WTC11 (cell line): ENCODE results near the gene DDX25. TPM values are rescaled to one million over a fixed set of nuclear protein-coding genes. Genes with fewer than 3 reads are reported as not detected.

ENCODE experiments used
- ATAC-seq: fragments of 200-7000 bp; cut with Tn5 transposase; 2 replicates; pipeline ENCODE4 v1.10.0; 2021; ENCODE audit warnings: mild to moderate bottlenecking, moderate library complexity
- CTCF ChIA-PET: fragments of 300-600 bp; sonication (Branson Sonifier 250); formaldehyde crosslinking; loops from one replicate; lab custom pipeline; 2021; ENCODE audit warnings: antibody characterized with exemption; lab: Charles Lee
- POLR2A ChIA-PET: fragments of 350-600 bp; sonication (Branson Sonifier 250); formaldehyde crosslinking; loops from one replicate; lab custom pipeline; 2021; ENCODE audit warnings: antibody characterized with exemption; lab: Charles Lee
- DNase-seq: peaks from one replicate; pipeline ENCODE4 v3.0.0; 2021; ENCODE audit warnings: low spot score
- H3K27ac Mint-ChIP-seq: 2 replicates; pipeline ENCODE4 v1.8.0; 2021; ENCODE audit warnings: mixed read lengths
- H3K27me3 Mint-ChIP-seq: 2 replicates; pipeline ENCODE4 v1.8.0; 2021; ENCODE audit warnings: low read depth, mild to moderate bottlenecking, moderate library complexity, mixed read lengths
- H3K36me3 Mint-ChIP-seq: 2 replicates; pipeline ENCODE4 v1.8.0; 2021; ENCODE audit warnings: mixed read lengths
- H3K4me1 Mint-ChIP-seq: 2 replicates; pipeline ENCODE4 v1.8.0; 2022; ENCODE audit warnings: mixed read lengths
- H3K4me3 Mint-ChIP-seq: 2 replicates; pipeline ENCODE4 v1.8.0; 2021; ENCODE audit warnings: mild to moderate bottlenecking, moderate library complexity, mixed read lengths
- H3K9me3 Mint-ChIP-seq: 2 replicates; pipeline ENCODE4 v1.8.0; 2021; ENCODE audit warnings: mixed read lengths
- ATF6 ChIP-seq: sonication (generic); formaldehyde crosslinking; IDR thresholded peaks from 2 replicates; pipeline ENCODE4 v1.8.1; 2023; ENCODE audit warnings: mild to moderate bottlenecking, missing genetic modification reagents
- GTF2I ChIP-seq: fragments of 250-450 bp; sonication (Bioruptor Pico); conservative IDR thresholded peaks from 2 replicates; pipeline ENCODE4 v1.4.0; 2021; ENCODE audit warnings: mild to moderate bottlenecking
- HMGA2 ChIP-seq: fragments of 250-450 bp; sonication (Bioruptor Pico); IDR thresholded peaks from 2 replicates; pipeline ENCODE4 v1.4.0; 2021; ENCODE audit warnings: mild to moderate bottlenecking, moderate library complexity
- MXD4 ChIP-seq: fragments of 250-450 bp; sonication (Bioruptor Pico); IDR thresholded peaks from 2 replicates; pipeline ENCODE4 v1.8.0; 2021; ENCODE audit warnings: mild to moderate bottlenecking, moderate library complexity, borderline replicate concordance
- RELA ChIP-seq: sonication (generic); formaldehyde crosslinking; IDR thresholded peaks from 2 replicates; pipeline ENCODE4 v1.8.1; 2022; ENCODE audit warnings: missing genetic modification reagents, mild to moderate bottlenecking, borderline replicate concordance
- ZBTB21 ChIP-seq: sonication (generic); formaldehyde crosslinking; IDR thresholded peaks from 2 replicates; pipeline ENCODE4 v1.8.1; 2023; ENCODE audit warnings: mild to moderate bottlenecking, missing genetic modification reagents, borderline replicate concordance
- ZNF121 ChIP-seq: sonication (generic); formaldehyde crosslinking; IDR thresholded peaks from 2 replicates; pipeline ENCODE4 v1.8.0; 2023; ENCODE audit warnings: missing genetic modification reagents
- ZNF263 ChIP-seq: sonication (generic); formaldehyde crosslinking; IDR thresholded peaks from 2 replicates; pipeline ENCODE4 v1.8.1; 2022; ENCODE audit warnings: low read depth, mild to moderate bottlenecking, moderate library complexity, missing genetic modification reagents
- ZNF281 ChIP-seq: sonication (generic); formaldehyde crosslinking; IDR thresholded peaks from 2 replicates; pipeline ENCODE4 v1.8.0; 2023; ENCODE audit warnings: mild to moderate bottlenecking, missing genetic modification reagents
- ZNF423 ChIP-seq: fragments of 250-450 bp; sonication (Bioruptor Pico); IDR thresholded peaks from 2 replicates; pipeline ENCODE4 v2.1.2; 2022; ENCODE audit warnings: mild to moderate bottlenecking, moderate library complexity
- ZNF425 ChIP-seq: fragments of 250-450 bp; sonication (Bioruptor Pico); conservative IDR thresholded peaks from 2 replicates; pipeline ENCODE4 v1.9.0; 2021; ENCODE audit warnings: mild to moderate bottlenecking
- total RNA-seq: library from RNA; stranded (reverse); gene quantifications from 3 replicates; pipeline ENCODE4 v1.2.3, GENCODE V29; 2021
- TF ChIP-seq, protein P1 (sequence below): sonication (generic); formaldehyde crosslinking; IDR thresholded peaks from 2 replicates; pipeline ENCODE4 v1.8.1; 2022; ENCODE audit warnings: mild to moderate bottlenecking, missing genetic modification reagents, moderate library complexity, borderline replicate concordance
- TF ChIP-seq, protein P2 (sequence below): sonication (generic); formaldehyde crosslinking; IDR thresholded peaks from 2 replicates; pipeline ENCODE4 v1.8.0; 2023; ENCODE audit warnings: missing genetic modification reagents, mild to moderate bottlenecking, borderline replicate concordance

Gene DDX25
- total RNA-seq, 1 experiment from 2014 or later = 17.5 TPM

- ATAC-seq = no peak
- DNase-seq = no peak
- TF ChIP-seq MXD4 (CRISPR knock-in tag) (no peak), HMGA2 (CRISPR knock-in tag) (no peak), ZNF425 (CRISPR knock-in tag) (no peak), ZNF263 (CRISPR knock-in tag) (no peak), ATF6 (CRISPR knock-in tag) (no peak), ZNF423 (CRISPR knock-in tag) (no peak), RELA (no peak), ZBTB21 (CRISPR knock-in tag) (no peak), ZNF121 (CRISPR knock-in tag) (no peak), ZNF281 (no peak), GTF2I (CRISPR knock-in tag) (no peak)
- TF ChIP-seq, protein P1, sequence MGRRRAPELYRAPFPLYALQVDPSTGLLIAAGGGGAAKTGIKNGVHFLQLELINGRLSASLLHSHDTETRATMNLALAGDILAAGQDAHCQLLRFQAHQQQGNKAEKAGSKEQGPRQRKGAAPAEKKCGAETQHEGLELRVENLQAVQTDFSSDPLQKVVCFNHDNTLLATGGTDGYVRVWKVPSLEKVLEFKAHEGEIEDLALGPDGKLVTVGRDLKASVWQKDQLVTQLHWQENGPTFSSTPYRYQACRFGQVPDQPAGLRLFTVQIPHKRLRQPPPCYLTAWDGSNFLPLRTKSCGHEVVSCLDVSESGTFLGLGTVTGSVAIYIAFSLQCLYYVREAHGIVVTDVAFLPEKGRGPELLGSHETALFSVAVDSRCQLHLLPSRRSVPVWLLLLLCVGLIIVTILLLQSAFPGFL (CRISPR knock-in tag) = no peak
- TF ChIP-seq, protein P2, sequence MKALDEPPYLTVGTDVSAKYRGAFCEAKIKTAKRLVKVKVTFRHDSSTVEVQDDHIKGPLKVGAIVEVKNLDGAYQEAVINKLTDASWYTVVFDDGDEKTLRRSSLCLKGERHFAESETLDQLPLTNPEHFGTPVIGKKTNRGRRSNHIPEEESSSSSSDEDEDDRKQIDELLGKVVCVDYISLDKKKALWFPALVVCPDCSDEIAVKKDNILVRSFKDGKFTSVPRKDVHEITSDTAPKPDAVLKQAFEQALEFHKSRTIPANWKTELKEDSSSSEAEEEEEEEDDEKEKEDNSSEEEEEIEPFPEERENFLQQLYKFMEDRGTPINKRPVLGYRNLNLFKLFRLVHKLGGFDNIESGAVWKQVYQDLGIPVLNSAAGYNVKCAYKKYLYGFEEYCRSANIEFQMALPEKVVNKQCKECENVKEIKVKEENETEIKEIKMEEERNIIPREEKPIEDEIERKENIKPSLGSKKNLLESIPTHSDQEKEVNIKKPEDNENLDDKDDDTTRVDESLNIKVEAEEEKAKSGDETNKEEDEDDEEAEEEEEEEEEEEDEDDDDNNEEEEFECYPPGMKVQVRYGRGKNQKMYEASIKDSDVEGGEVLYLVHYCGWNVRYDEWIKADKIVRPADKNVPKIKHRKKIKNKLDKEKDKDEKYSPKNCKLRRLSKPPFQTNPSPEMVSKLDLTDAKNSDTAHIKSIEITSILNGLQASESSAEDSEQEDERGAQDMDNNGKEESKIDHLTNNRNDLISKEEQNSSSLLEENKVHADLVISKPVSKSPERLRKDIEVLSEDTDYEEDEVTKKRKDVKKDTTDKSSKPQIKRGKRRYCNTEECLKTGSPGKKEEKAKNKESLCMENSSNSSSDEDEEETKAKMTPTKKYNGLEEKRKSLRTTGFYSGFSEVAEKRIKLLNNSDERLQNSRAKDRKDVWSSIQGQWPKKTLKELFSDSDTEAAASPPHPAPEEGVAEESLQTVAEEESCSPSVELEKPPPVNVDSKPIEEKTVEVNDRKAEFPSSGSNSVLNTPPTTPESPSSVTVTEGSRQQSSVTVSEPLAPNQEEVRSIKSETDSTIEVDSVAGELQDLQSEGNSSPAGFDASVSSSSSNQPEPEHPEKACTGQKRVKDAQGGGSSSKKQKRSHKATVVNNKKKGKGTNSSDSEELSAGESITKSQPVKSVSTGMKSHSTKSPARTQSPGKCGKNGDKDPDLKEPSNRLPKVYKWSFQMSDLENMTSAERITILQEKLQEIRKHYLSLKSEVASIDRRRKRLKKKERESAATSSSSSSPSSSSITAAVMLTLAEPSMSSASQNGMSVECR = no peak
- TF ChIP-seq, all 79 proteins: peak for 0
- H3K4me3 Mint-ChIP-seq = no peak overlapping the region
- peaks cover 17% of the 10 kb centered on the region for H3K27me3 Mint-ChIP-seq
- POLR2A ChIA-PET = no interaction called here
- H3K27ac Mint-ChIP-seq = 0 out of 2 replicates have a peak overlapping the region, but pooled peaks have one; percentile 39
- H3K4me1 Mint-ChIP-seq = peaks cover 3% of the 10 kb centered on the region; the same call in 1 of the 2 replicates
- peaks cover 30% of the 10 kb centered on the region for H3K36me3 Mint-ChIP-seq
- peaks cover 3% of the 10 kb centered on the region; the same call in 1 of the 2 replicates for H3K9me3 Mint-ChIP-seq
- CTCF ChIA-PET = no interaction called here
Measured at GRCh38 chr11:125890447-125891100, 13.7 kb upstream of the DDX25 start.
